Breast epithelium (tissue), 4 donors: ENCODE results near the gene ELMO3. TPM values are rescaled to one million over a fixed set of nuclear protein-coding genes. Genes with fewer than 3 reads are reported as not detected.
A peak's percentile ranks its signal among the peaks of the same experiment; 100 is the strongest.

ENCODE experiments used
- DNase-seq, 2 donors: peaks; one replicate each; pipeline ENCODE4 v3.0.0-alpha.2; 2019; ENCODE audit warnings: low spot score in 2 of 2
- H3K27ac ChIP-seq, 2 donors: fragments of 200-600 bp; sonication (generic) in 1 of 2; one replicate each; pipeline ENCODE4 v1.5.1; 2016 to 2019; ENCODE audit warnings: mild to moderate bottlenecking in 1 of 2
- H3K27me3 ChIP-seq, 2 donors: fragments of 200-600 bp; sonication (generic) in 1 of 2; one replicate each; pipeline versions ENCODE4 v1.5.1 to v1.6.0; 2017 to 2019; ENCODE audit warnings: control low read depth in 1 of 2, mild to moderate bottlenecking in 1 of 2
- H3K36me3 ChIP-seq: fragments of 200-600 bp; one replicate; pipeline ENCODE4 v1.5.1; 2019
- H3K4me1 ChIP-seq, 2 donors: fragments of 200-600 bp; sonication (generic); one replicate each; pipeline ENCODE4 v1.5.1; 2016 to 2019; ENCODE audit warnings: control low read depth in 1 of 2
- H3K4me3 ChIP-seq, 3 donors: fragments of 200-600 bp; sonication (generic); 1 replicate in 2 of 3; 2 replicates in 1 of 3; pipeline ENCODE4 v1.5.1; 2016 to 2019; ENCODE audit warnings: mild to moderate bottlenecking in 3 of 3, moderate library complexity in 2 of 3
- H3K9me3 ChIP-seq, 2 donors: fragments of 200-600 bp; sonication (generic) in 1 of 2; one replicate each; pipeline ENCODE4 v1.5.1; 2016 to 2019; ENCODE audit warnings: control low read depth in 1 of 2
- CTCF ChIP-seq, 3 donors: fragments of 450-650 bp; IDR thresholded peaks; one replicate each; pipeline ENCODE4 v1.5.1; 2016 to 2017; ENCODE audit warnings: antibody characterized with exemption in 3 of 3, mild to moderate bottlenecking in 3 of 3, moderate library complexity in 3 of 3
- POLR2A ChIP-seq: fragments of 450-650 bp; IDR thresholded peaks from one replicate; pipeline ENCODE4 v1.6.1; 2016; ENCODE audit warnings: antibody characterized with exemption, mild to moderate bottlenecking, moderate library complexity
- POLR2AphosphoS5 ChIP-seq, 3 donors: sonication (generic); formaldehyde crosslinking; IDR thresholded peaks; one replicate each; pipeline ENCODE4 v1.6.1; 2017; ENCODE audit warnings: antibody characterized with exemption in 3 of 3
- intact Hi-C: fragments of 100-400 bp; cut with DNase I; formaldehyde crosslinking; loops from one replicate; pipeline ENCODE4 v1.15.1; 2023; ENCODE audit warnings: low total_unique reads
- total RNA-seq, 3 donors: library from RNA; depleted of rRNA; stranded (reverse); fragments of >200 nt; gene quantifications; one replicate each; pipeline ENCODE4 v1.1.0, GENCODE V29; 2016

Gene ELMO3
- total RNA-seq, 3 donors from 2014 or later = 1.1 to 35.0 (median 19.7) TPM

GRCh38 chr16:67157892-67158635 is 40.9 kb upstream of the ELMO3 start:
- Histone ChIP-seq H3K4me3 (no peak overlapping the region), H3K9me3 (no peaks in the 10 kb centered on the region), H3K27me3 (no peaks in the 10 kb centered on the region), H3K36me3 (no peaks in the 10 kb centered on the region), H3K27ac (peak overlapping the region in 1 of 2 donors; percentile 43), H3K4me1 (peaks cover 0 to 10% of the 10 kb centered on the region in 2 donors)
- intact Hi-C loops = no loop called here
- no peak for DNase-seq
- TF ChIP-seq POLR2A (no peak), POLR2AphosphoS5 (IDR thresholded peaks at IDR 0.05) (no peak), CTCF (IDR thresholded peaks at IDR 0.05) (no peak)

- intact Hi-C loops = no loop called here
- Histone ChIP-seq H3K9me3 (no peaks in the 10 kb centered on the region), H3K27ac (peak overlapping the region; percentile 81 to 86), H3K27me3 (no peaks in the 10 kb centered on the region), H3K4me1 (peaks cover 5 to 11% of the 10 kb centered on the region in 2 donors), H3K4me3 (peak overlapping the region; percentile 80 to 96 (median 93)), H3K36me3 (no peaks in the 10 kb centered on the region)
- DNase-seq = no peak
- TF ChIP-seq CTCF (IDR thresholded peaks at IDR 0.05) = no peak
- no peak for TF ChIP-seq POLR2A
- no peak for TF ChIP-seq POLR2AphosphoS5 (IDR thresholded peaks at IDR 0.05)
These were observed 40.0 kb upstream of the ELMO3 start for GRCh38 chr16:67158637-67159600.

- no peak overlapping the region for H3K27ac ChIP-seq
- peaks cover 10 to 11% of the 10 kb centered on the region in 2 donors for H3K4me1 ChIP-seq
- H3K36me3 ChIP-seq = no peaks in the 10 kb centered on the region
- H3K4me3 ChIP-seq = peak overlapping the region in 2 of 3 donors; percentile 80 to 96
- intact Hi-C loops = no loop called here
- TF ChIP-seq POLR2AphosphoS5 (IDR thresholded peaks at IDR 0.05) = no peak
- no peak for TF ChIP-seq CTCF (IDR thresholded peaks at IDR 0.05)
- TF ChIP-seq POLR2A = no peak
- H3K9me3 ChIP-seq = no peaks in the 10 kb centered on the region
- DNase-seq = no peak
- H3K27me3 ChIP-seq = no peaks in the 10 kb centered on the region
These were observed 37.3 kb upstream of the ELMO3 start for GRCh38 chr16:67161595-67162058.

GRCh38 chr16:67162506-67163163 is 36.3 kb upstream of the ELMO3 start:
- no peaks in the 10 kb centered on the region for H3K9me3 ChIP-seq
- TF ChIP-seq POLR2A (no peak), CTCF (IDR thresholded peaks at IDR 0.05) (no peak), POLR2AphosphoS5 (IDR thresholded peaks at IDR 0.05) (no peak)
- intact Hi-C loops = no loop called here
- H3K4me3 ChIP-seq = peak overlapping the region; percentile 42 to 70 (median 52)
- no peak for DNase-seq
- H3K4me1 ChIP-seq = peaks cover 10 to 11% of the 10 kb centered on the region in 2 donors
- H3K27me3 ChIP-seq = no peaks in the 10 kb centered on the region
- no peaks in the 10 kb centered on the region for H3K36me3 ChIP-seq
- peak overlapping the region in 1 of 2 donors; percentile 19 for H3K27ac ChIP-seq
